HG02642 (cell line): ENCODE measurements around the gene CASKIN1.
"Not testable (repeated sequence)": the region's sequence is repeated elsewhere in the genome, so short reads cannot be mapped to it uniquely, and the experiment has no call there.

Experiments
- ATAC-seq: cut with Tn5 transposase; IDR thresholded peaks from one replicate; pipeline ENCODE4 v1.9.1; 2021; ENCODE audit warnings: mild to moderate bottlenecking; ENCODE audit not compliant: unreplicated experiment, poor library complexity

Gene CASKIN1

GRCh38 chr16:2196162-2196980 is at the start of gene CASKIN1:
Gene CASKIN1, minus strand, starts transcription at chr16:2196605. Its CDS starts 173 bp downstream, at chr16:2196432.
- ATAC-seq = no peak

GRCh38 chr16:2244926-2245795 is 48.8 kb upstream of the CASKIN1 start:
- ATAC-seq = no peak

- no peak for ATAC-seq
Measured at GRCh38 chr16:2244301-2244700, 47.9 kb upstream of the CASKIN1 start.

- ATAC-seq = no peak
Measured at GRCh38 chr16:2243781-2244180, 47.4 kb upstream of the CASKIN1 start.

GRCh38 chr16:2243031-2243528 is 46.7 kb upstream of the CASKIN1 start:
- no peak for ATAC-seq

GRCh38 chr16:2242598-2242997 is 46.2 kb upstream of the CASKIN1 start:
- ATAC-seq = no peak

- not testable (repeated sequence) for ATAC-seq
Measured at GRCh38 chr16:2240331-2240730, 43.9 kb upstream of the CASKIN1 start.

GRCh38 chr16:2238838-2239675 is 42.7 kb upstream of the CASKIN1 start:
- ATAC-seq = no peak

GRCh38 chr16:2238150-2238837 is 41.9 kb upstream of the CASKIN1 start:
- ATAC-seq = no peak

GRCh38 chr16:2237493-2238149 is 41.2 kb upstream of the CASKIN1 start:
- ATAC-seq = no peak

GRCh38 chr16:2237102-2237482 is 40.7 kb upstream of the CASKIN1 start:
- ATAC-seq = no peak

GRCh38 chr16:2236337-2237101 is 40.1 kb upstream of the CASKIN1 start, which contains the start of gene DNASE1L2:
Gene DNASE1L2, plus strand, starts transcription at chr16:2236444. Its CDS starts 373 bp downstream, at chr16:2236817.
- ATAC-seq = no peak

- no peak for ATAC-seq
Measured at GRCh38 chr16:2235695-2236336, 39.4 kb upstream of the CASKIN1 start.

- ATAC-seq = no peak
Measured at GRCh38 chr16:2235234-2235651, 38.8 kb upstream of the CASKIN1 start.

GRCh38 chr16:2234813-2235170 is 38.4 kb upstream of the CASKIN1 start:
- ATAC-seq = no peak

GRCh38 chr16:2233872-2234812 is 37.7 kb upstream of the CASKIN1 start:
- ATAC-seq = no peak
